Renal cortex interstitium (tissue), 11 donors: ENCODE results near the gene TADA2B. TPM values are rescaled to one million over a fixed set of nuclear protein-coding genes. Genes with fewer than 3 reads are reported as not detected.

Experiments
- DNase-seq, 11 donors: peaks; one replicate each; pipeline ENCODE4 v3.0.0-alpha.2; 2013; ENCODE audit warnings: low read depth in 9 of 11, low spot score in 4 of 11; ENCODE audit errors: extremely low read depth in 1 of 11
- polyA plus RNA-seq, 3 donors: library from polyadenylated mRNA; unstranded; fragments of 120-200 nt; gene quantifications; one replicate each; pipeline ENCODE4 v1.2.1, GENCODE V29; 2013; ENCODE audit not compliant: insufficient read length in 3 of 3

TADA2B gene
- polyA plus RNA-seq, 3 donors: 18.5 to 22.9 (median 20.9) TPM

- DNase-seq: no peak
Observed at GRCh38 chr4:7029921-7030320, 13.3 kb upstream of the TADA2B start.

DNA sequence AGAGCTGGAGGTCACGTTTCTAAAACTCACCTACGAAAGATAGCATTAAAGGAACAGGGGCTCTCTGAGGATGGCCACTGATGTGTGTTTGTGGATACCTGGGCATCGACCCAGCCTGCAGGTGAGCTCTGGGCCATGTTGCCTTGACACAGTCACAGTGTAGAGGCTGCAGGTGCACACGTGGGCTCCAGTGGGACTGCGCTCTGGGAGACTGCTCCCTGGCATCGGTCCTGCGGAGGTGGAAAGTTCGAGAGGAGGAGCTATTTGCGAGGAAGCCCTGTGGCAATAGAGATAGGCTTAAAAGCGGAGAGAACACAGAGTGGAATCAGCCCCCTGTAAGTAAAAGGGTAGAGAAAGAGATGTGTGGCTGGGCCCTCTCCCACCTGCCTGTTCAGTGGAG is 12.3 kb upstream of the TADA2B start:
- DNase-seq: no peak

- no peak for DNase-seq
Observed at GRCh38 chr4:7031558-7032449, 11.4 kb upstream of the TADA2B start.

- DNase-seq: no peak
Observed at GRCh38 chr4:7032596-7032995, 10.6 kb upstream of the TADA2B start.

DNA sequence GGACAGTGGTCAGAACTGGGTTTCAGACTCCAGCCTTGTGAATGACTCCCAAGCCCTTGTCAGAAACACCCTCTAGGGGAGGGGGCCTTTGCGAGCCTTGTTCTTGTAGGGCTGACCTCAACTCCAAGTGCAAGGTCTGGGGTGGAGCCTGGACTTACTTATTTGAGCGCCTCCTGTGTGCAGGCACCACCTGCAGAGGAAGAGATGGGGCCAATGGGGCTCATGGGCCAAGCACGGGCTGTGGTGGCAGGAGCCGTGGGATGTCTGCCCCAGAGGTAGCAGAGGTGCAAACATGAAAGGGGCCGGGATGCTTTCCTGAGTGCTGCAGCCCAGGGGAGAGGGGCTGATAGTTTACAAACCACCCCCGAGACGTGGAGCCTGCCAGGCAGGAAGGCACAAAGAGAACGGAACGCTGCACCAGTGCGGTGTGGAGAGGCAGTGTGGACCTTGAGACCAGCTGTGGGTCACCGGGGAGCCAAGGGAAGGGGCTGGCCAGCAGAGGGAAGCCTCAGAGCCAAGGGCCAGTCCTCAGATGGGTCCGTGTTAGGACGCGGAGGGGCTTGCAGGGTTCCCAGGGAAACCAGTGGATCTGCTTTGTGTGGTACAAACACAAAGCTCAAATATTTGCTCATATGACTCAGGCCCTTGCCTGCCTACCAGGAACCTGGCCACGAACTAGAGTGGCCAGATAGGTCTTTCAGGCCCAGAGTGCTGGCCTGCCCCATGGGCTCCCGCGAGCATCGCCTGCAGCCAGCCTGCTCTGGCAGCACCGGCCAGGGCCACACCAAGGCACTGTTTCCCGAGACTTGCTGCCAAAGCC is 8.7 kb upstream of the TADA2B start:
- no peak for DNase-seq

- no peak for DNase-seq
Observed at GRCh38 chr4:7037425-7037824, 5.7 kb upstream of the TADA2B start.

DNA sequence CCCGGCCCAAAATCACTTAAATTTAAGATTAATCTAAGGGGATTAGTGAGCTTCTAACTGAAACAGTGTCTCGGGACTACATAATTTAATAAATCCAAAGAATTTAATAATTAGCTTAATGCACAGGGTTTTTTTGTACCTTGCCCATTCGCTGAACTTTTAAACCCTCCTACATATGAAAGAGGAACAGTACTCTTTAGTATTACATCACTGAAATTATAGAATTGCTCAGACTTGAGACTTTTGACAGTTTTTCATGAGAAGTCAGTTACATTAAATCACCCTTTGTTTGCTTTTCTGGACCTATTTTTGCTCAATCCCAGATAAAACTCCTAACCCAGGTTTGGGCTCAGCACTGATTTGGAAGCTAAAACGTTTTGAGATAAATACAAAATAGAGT is 2.4 kb upstream of the TADA2B start:
- no peak for DNase-seq

- no peak for DNase-seq
Observed at GRCh38 chr4:7041246-7041645, 1.9 kb upstream of the TADA2B start.

DNA sequence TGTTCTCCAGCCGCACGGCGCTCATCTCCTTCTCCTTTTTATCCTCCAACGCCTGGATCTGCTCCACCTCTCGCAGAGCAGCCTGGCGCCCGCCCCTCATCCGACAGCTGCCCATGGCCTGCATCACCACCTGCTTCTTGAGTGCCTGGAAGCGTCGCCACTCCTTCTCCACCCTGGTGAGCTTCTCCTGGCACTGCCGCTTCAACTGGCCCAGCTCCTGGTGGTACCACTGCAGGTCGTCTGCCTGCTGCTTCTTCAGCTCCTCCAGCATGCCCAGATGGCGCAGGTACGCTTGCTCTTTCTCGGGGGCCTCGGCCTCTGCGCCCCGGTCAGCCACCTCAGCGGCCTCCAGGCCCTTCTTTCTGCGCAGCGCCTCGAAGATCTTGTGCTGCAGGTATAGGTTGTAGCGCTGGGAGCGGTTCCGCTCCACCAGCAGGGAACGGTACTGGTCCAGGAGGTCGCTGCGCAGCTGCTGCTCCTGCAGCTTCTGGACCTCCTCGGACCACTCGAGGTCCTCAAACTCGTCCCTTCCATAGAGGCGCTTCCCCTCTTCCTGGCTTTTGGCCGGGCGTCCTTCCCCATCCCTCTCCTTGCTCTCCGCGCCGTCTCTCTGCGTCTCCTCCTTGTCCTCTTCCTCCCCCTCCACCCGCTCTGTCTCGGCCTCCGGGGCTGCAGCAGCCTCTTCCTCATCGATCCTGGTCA is 1.2 kb upstream of the TADA2B start:
- DNase-seq: no peak

DNA sequence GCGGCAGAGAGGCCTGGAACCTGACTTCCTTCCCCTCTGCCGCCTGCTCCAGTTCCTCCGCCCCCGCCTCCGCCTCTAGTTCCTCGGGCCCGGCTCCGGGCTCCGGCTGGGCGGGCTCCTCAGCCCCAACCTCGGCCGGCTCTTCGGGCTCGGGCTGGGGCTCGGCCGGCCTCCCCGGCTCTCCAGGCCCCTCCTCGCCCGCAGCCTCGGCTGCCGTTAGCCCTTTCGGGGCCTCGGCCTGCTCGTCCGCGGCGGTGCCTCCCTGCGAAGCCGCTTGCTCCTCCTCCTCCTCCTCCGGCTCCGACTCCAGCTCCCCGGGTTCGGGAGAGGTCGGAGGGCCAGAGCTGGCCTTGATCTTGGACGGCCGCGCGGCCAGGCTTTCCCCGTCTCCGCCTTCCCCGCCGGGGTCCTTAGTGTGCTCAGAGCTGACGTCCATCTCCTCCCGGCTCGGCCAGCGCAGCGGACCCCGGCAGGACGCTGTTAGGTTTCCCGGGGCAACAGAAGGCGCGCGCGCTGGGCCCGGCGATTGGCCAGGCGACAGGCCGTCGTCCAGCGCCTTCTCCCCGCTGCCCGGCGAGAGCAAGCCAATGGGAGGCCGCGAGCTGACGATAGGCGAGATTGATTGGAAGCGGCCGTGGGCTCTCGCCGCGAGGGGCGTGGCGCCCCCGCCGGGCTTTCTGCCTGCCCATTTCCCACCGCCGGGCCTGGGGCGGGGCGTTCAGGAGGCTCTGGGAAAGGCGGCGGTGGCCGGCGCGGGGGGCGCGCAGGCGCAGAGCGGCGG is 479 bp upstream of the TADA2B start:
- DNase-seq: peak; percentile 89 to 98 (median 97)

GRCh38 chr4:7044137-7044930 is 1.2 kb downstream of the TADA2B start:
- DNase-seq: no peak

DNA sequence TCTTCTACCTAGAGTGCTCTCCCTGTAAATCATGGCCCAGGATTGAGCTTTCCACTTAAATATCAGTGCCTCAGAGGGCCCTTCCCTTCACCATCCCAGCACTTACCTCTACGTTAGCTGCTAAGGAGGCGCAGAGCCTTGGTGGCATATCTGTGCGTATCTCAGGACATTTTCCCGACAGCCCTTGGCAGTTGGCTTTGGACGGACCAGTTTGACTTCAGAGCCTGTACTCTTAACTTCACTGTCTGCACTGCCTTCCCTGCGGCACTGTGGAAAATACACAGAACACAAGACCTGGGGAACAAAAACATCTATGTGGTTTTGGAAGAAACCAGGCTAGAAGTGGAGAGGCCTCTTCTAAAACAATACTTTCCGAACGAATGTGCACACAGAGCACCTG is 2.4 kb downstream of the TADA2B start:
- DNase-seq: no peak

- DNase-seq: no peak
Observed at GRCh38 chr4:7045961-7046921, 3.1 kb downstream of the TADA2B start.

DNA sequence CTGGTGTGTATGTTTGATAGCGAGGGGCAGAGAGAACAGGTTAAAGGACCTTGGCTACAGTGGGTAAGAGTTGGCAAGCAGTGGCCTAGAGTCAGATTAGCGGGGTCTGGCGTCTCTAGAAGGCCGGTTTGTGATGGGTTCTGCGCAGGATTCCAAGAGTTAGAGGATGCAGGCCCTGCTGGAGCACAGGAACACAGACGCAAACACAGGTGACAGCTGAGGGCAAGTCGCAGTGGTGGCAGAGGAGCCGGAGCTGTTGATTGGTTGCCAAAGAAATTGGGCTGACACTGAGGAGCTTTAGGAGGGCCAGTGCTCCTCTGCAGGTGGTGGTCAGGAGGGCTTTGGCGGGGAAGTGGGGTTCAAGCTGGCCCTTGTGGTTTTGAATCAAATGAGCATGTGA is 3.8 kb downstream of the TADA2B start:
- no peak for DNase-seq

- DNase-seq: no peak
Observed at GRCh38 chr4:7048642-7049041, 5.5 kb downstream of the TADA2B start.

DNA sequence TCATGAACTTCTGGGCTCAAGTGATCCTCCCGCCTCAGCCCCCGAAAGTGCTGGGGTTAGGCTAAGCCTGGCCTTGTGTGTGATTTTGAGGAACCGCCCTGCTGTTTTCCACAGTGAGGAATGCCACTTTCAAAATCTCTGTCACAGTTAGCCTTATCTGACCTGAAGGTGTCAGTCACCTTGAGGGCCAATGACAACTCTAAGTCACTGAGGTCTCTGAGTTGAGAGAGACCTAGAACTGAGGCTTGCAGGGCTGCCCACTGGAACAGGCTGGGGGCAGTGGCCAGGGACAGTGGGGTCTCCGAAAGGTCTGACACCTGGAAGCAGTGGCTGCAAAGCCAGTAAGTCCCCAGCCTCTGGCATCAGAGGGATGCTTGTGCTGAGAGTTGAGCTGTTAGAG is 6.1 kb downstream of the TADA2B start:
- DNase-seq: no peak

GRCh38 chr4:7049739-7050138 is 6.6 kb downstream of the TADA2B start:
- DNase-seq: no peak
